DND-41 (cell line): ENCODE results near the gene GRIK4.

Experiments used
- ATAC-seq: fragments of 200-7000 bp; cut with Tn5 transposase; 3 replicates; pipeline ENCODE4 v1.9.1; 2021; ENCODE audit warnings: low read depth; ENCODE audit not compliant: insufficient read depth
- DNase-seq: peaks from one replicate; pipeline ENCODE4 v3.0.0-alpha.2; 2020
- H2AFZ ChIP-seq: 2 replicates; pipeline ENCODE4 v1.6.0; 2012; ENCODE audit warnings: low read depth, low read length
- H3K27ac ChIP-seq: 2 replicates; pipeline ENCODE4 v1.5.1; 2012; ENCODE audit warnings: low read length, inconsistent platforms
- H3K27me3 ChIP-seq: fragments of 200-600 bp; sonication (generic); 2 replicates; pipeline ENCODE4 v1.6.0; 2012; ENCODE audit warnings: low read length, mild to moderate bottlenecking, inconsistent platforms; ENCODE audit not compliant: insufficient read depth, poor library complexity
- H3K36me3 ChIP-seq: 2 replicates; pipeline ENCODE4 v1.5.1; 2012; ENCODE audit warnings: low read length, inconsistent platforms; ENCODE audit not compliant: insufficient read depth
- H3K4me1 ChIP-seq: 2 replicates; pipeline ENCODE4 v1.5.1; 2012; ENCODE audit warnings: mild to moderate bottlenecking, low read length; ENCODE audit not compliant: insufficient read depth
- H3K4me2 ChIP-seq: 2 replicates; pipeline ENCODE4 v1.6.0; 2012; ENCODE audit warnings: mild to moderate bottlenecking, moderate library complexity, low read length, inconsistent platforms; ENCODE audit not compliant: insufficient read depth
- H3K4me3 ChIP-seq, 2 experiments: fragments of 200-600 bp in 1 of 2; shearing (Covaris generic) in 1 of 2; 2 replicates each; pipeline ENCODE4 v1.5.1; 2012 to 2016; ENCODE audit warnings: inconsistent platforms in 2 of 2, low read length in 2 of 2, mild to moderate bottlenecking in 2 of 2, low read depth in 1 of 2, moderate library complexity in 1 of 2
- H3K79me2 ChIP-seq: 2 replicates; pipeline ENCODE4 v1.6.0; 2012; ENCODE audit warnings: low read length, inconsistent platforms; ENCODE audit not compliant: insufficient read depth
- H3K9ac ChIP-seq: 2 replicates; pipeline ENCODE4 v1.6.0; 2012; ENCODE audit warnings: low read depth, mild to moderate bottlenecking, inconsistent platforms, low read length, moderate library complexity
- H3K9me3 ChIP-seq: 2 replicates; pipeline ENCODE4 v1.5.1; 2012; ENCODE audit warnings: low read length, moderate library complexity, mild to moderate bottlenecking, inconsistent platforms; ENCODE audit not compliant: insufficient read depth, severe bottlenecking
- H4K20me1 ChIP-seq: 2 replicates; pipeline ENCODE4 v1.6.0; 2012; ENCODE audit warnings: low read length; ENCODE audit not compliant: insufficient read depth
- EZH2 ChIP-seq: IDR thresholded peaks from 3 replicates; pipeline ENCODE4 v1.6.1; 2012; ENCODE audit warnings: borderline replicate concordance, low read depth, mild to moderate bottlenecking, moderate library complexity, low read length, inconsistent platforms; ENCODE audit not compliant: severe bottlenecking
- TF ChIP-seq, protein P1 (sequence below): IDR thresholded peaks from 2 replicates; pipeline ENCODE4 v1.5.1; 2012; ENCODE audit warnings: borderline replicate concordance, low read length, moderate library complexity, mild to moderate bottlenecking; ENCODE audit not compliant: poor library complexity, severe bottlenecking; ENCODE audit errors: extremely low read depth

The GRIK4 gene

GRCh38 chr11:120643284-120643683, 131.7 kb downstream of the GRIK4 start:
- H3K27me3 ChIP-seq = peaks cover 31% of the 10 kb centered on the region
- H3K9me3 ChIP-seq = no peaks in the 10 kb centered on the region
- no peak overlapping the region for H3K9ac ChIP-seq
- DNase-seq (no peak), ATAC-seq (no peak)
- TF ChIP-seq, protein P1, sequence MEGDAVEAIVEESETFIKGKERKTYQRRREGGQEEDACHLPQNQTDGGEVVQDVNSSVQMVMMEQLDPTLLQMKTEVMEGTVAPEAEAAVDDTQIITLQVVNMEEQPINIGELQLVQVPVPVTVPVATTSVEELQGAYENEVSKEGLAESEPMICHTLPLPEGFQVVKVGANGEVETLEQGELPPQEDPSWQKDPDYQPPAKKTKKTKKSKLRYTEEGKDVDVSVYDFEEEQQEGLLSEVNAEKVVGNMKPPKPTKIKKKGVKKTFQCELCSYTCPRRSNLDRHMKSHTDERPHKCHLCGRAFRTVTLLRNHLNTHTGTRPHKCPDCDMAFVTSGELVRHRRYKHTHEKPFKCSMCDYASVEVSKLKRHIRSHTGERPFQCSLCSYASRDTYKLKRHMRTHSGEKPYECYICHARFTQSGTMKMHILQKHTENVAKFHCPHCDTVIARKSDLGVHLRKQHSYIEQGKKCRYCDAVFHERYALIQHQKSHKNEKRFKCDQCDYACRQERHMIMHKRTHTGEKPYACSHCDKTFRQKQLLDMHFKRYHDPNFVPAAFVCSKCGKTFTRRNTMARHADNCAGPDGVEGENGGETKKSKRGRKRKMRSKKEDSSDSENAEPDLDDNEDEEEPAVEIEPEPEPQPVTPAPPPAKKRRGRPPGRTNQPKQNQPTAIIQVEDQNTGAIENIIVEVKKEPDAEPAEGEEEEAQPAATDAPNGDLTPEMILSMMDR = no peak
- no peak for TF ChIP-seq EZH2
- no peaks in the 10 kb centered on the region for H3K36me3 ChIP-seq
- no peak overlapping the region for H2AFZ ChIP-seq
- H4K20me1 ChIP-seq = peaks cover 6% of the 10 kb centered on the region; the same call in 1 of the 2 replicates
- no peaks in the 10 kb centered on the region for H3K79me2 ChIP-seq
- no peak overlapping the region for H3K27ac ChIP-seq
- H3K4me2 ChIP-seq = no peak overlapping the region
- no peaks in the 10 kb centered on the region for H3K4me1 ChIP-seq
- no peak overlapping the region for H3K4me3 ChIP-seq

- no peak overlapping the region for H3K4me3 ChIP-seq
- H3K79me2 ChIP-seq = no peaks in the 10 kb centered on the region
- H2AFZ ChIP-seq = no peak overlapping the region
- H3K4me1 ChIP-seq = no peaks in the 10 kb centered on the region
- ATAC-seq (no peak), DNase-seq (no peak)
- H3K9ac ChIP-seq = no peak overlapping the region
- H3K27me3 ChIP-seq = peaks cover 27% of the 10 kb centered on the region
- no peak overlapping the region for H3K4me2 ChIP-seq
- no peak for TF ChIP-seq EZH2
- TF ChIP-seq, protein P1 = no peak
- H3K9me3 ChIP-seq = no peaks in the 10 kb centered on the region
- H3K27ac ChIP-seq = no peak overlapping the region
- no peaks in the 10 kb centered on the region for H3K36me3 ChIP-seq
- peaks cover 6% of the 10 kb centered on the region; the same call in 1 of the 2 replicates for H4K20me1 ChIP-seq
Observed at GRCh38 chr11:120645639-120646038, 134.1 kb downstream of the GRIK4 start.

DNA sequence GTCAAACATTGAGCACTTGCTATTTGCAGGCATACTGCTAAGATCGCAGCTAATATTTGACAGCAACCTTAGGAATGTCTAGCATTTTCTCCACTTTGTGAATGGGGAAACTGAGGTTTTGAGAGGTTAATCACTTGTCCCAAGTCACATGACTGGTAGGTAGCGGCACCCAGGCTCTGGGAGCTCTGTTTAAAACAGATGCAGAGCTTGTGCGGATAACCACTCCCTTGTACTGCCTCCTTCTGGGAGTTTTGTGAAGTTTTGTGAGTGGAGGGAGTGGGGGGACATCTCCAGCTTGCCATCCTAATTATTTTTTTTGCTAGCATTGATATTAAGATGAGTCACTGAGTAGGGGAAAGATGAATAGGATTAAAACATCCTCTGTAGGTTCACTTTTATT, 134.7 kb downstream of the GRIK4 start:
- H3K79me2 ChIP-seq = no peaks in the 10 kb centered on the region
- DNase-seq (no peak), ATAC-seq (no peak)
- peaks cover 27% of the 10 kb centered on the region for H3K27me3 ChIP-seq
- H4K20me1 ChIP-seq = peaks cover 6% of the 10 kb centered on the region; the same call in 1 of the 2 replicates
- H3K4me3 ChIP-seq = no peak overlapping the region
- no peak overlapping the region for H3K27ac ChIP-seq
- no peaks in the 10 kb centered on the region for H3K36me3 ChIP-seq
- H3K4me1 ChIP-seq = no peaks in the 10 kb centered on the region
- no peaks in the 10 kb centered on the region for H3K9me3 ChIP-seq
- H3K4me2 ChIP-seq = no peak overlapping the region
- no peak for TF ChIP-seq EZH2
- TF ChIP-seq, protein P1 = no peak
- no peak overlapping the region for H2AFZ ChIP-seq
- no peak overlapping the region for H3K9ac ChIP-seq

DNA sequence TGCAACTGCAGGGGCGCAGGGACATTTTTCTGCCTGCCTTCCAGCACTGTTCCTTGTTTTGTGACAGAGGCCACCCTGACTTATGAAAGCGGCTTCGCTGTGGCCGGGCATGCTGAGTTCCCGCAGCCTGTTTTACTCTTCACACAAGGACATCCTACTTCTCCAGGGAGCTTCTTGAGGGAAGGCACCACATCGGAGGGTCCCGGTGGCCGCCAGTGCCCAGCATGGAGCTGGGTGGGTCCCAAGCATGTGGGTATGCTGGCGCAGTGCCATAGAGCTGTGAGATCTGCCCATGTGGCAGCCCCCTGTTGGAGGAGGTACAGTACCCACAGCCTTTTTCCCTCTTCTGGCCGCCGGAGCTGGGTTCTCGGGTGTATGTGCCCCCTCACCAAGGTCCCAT, 136.1 kb downstream of the GRIK4 start:
- H3K79me2 ChIP-seq = no peaks in the 10 kb centered on the region
- ATAC-seq = no peak
- no peak overlapping the region for H3K27ac ChIP-seq
- H3K9ac ChIP-seq = no peak overlapping the region
- H4K20me1 ChIP-seq = peaks cover 6% of the 10 kb centered on the region; the same call in 1 of the 2 replicates
- no peak for DNase-seq
- no peak overlapping the region for H3K4me3 ChIP-seq
- no peaks in the 10 kb centered on the region for H3K9me3 ChIP-seq
- H3K36me3 ChIP-seq = no peaks in the 10 kb centered on the region
- H3K4me2 ChIP-seq = no peak overlapping the region
- H3K4me1 ChIP-seq = no peaks in the 10 kb centered on the region
- TF ChIP-seq, protein P1 = no peak
- no peak for TF ChIP-seq EZH2
- H3K27me3 ChIP-seq = peaks cover 23% of the 10 kb centered on the region
- H2AFZ ChIP-seq = no peak overlapping the region
